CD14-positive monocyte (primary cell): ENCODE data around the gene VNN1. TPM values are rescaled to one million over a fixed set of nuclear protein-coding genes. Genes with fewer than 3 reads are reported as not detected.

Experiments
- DNase-seq, 3 donors: peaks; one replicate each; pipeline ENCODE4 v3.0.0-alpha.2; 2011 to 2022
- H2AFZ ChIP-seq: 2 replicates; pipeline ENCODE4 v1.6.0; 2012; ENCODE audit warnings: mild to moderate bottlenecking, low read depth, low read length, inconsistent platforms; ENCODE audit not compliant: insufficient read depth, poor library complexity, severe bottlenecking
- H3K27ac ChIP-seq, 2 donors: 1 replicate in 1 of 2; 2 replicates in 1 of 2; pipeline ENCODE4 v1.5.1; 2012 to 2013; ENCODE audit warnings: low read length in 2 of 2, control low read depth in 1 of 2, inconsistent platforms in 1 of 2, low read depth in 1 of 2, mild to moderate bottlenecking in 1 of 2
- H3K27me3 ChIP-seq, 2 donors: one replicate each; pipeline versions ENCODE4 v1.6.0 to v1.6.1; 2011 to 2013; ENCODE audit warnings: low read length in 2 of 2; ENCODE audit not compliant: control insufficient read depth in 2 of 2, insufficient read depth in 2 of 2
- H3K36me3 ChIP-seq, 2 donors: replicated peaks in 1 of 2; 1 replicate in 1 of 2; 2 replicates in 1 of 2; pipeline versions ENCODE4 v1.5.1 to v1.6.1; 2012 to 2013; ENCODE audit warnings: low read length in 2 of 2, control low read depth in 1 of 2, inconsistent platforms in 1 of 2, mild to moderate bottlenecking in 1 of 2; ENCODE audit not compliant: insufficient read depth in 2 of 2, control insufficient read depth in 1 of 2
- H3K4me1 ChIP-seq, 2 donors: 1 replicate in 1 of 2; 2 replicates in 1 of 2; pipeline versions ENCODE4 v1.5.1 to v1.6.1; 2012 to 2013; ENCODE audit warnings: low read length in 2 of 2, control low read depth in 1 of 2, inconsistent platforms in 1 of 2, mild to moderate bottlenecking in 1 of 2, moderate library complexity in 1 of 2; ENCODE audit not compliant: insufficient read depth in 2 of 2, control insufficient read depth in 1 of 2
- H3K4me2 ChIP-seq: replicated peaks from 2 replicates; pipeline ENCODE3; 2012; ENCODE audit warnings: low read length, moderate library complexity, mild to moderate bottlenecking; ENCODE audit not compliant: poor library complexity, severe bottlenecking; ENCODE audit errors: extremely low read depth
- H3K4me3 ChIP-seq, 3 experiments: fragments of 200-600 bp in 1 of 3; sonication (generic) in 1 of 3; replicated peaks in 1 of 3; 1 replicate in 2 of 3; 2 replicates in 1 of 3; pipeline ENCODE4 v1.5.1; 2011 to 2013; ENCODE audit warnings: low read length in 3 of 3, mild to moderate bottlenecking in 3 of 3, control low read depth in 2 of 3, low read depth in 2 of 3, inconsistent platforms in 1 of 3, moderate library complexity in 1 of 3
- H3K79me2 ChIP-seq: 2 replicates; pipeline ENCODE4 v1.6.0; 2012; ENCODE audit warnings: mild to moderate bottlenecking, control low read depth, inconsistent platforms, low read length, moderate library complexity; ENCODE audit not compliant: insufficient read depth
- H3K9ac ChIP-seq: 2 replicates; pipeline ENCODE4 v1.6.0; 2017; ENCODE audit warnings: low read length, mild to moderate bottlenecking; ENCODE audit not compliant: insufficient read depth, poor library complexity, severe bottlenecking
- H3K9me3 ChIP-seq, 2 donors: replicated peaks in 1 of 2; 1 replicate in 1 of 2; 2 replicates in 1 of 2; pipeline versions ENCODE4 v1.5.1 to v1.6.1; 2012 to 2013; ENCODE audit warnings: low read length in 2 of 2, control low read depth in 1 of 2; ENCODE audit not compliant: control insufficient read depth in 1 of 2, insufficient read depth in 1 of 2
- H4K20me1 ChIP-seq: 2 replicates; pipeline ENCODE4 v1.6.0; 2012; ENCODE audit warnings: mild to moderate bottlenecking, low read length, control low read depth, moderate library complexity; ENCODE audit not compliant: insufficient read depth
- H3K27ac Mint-ChIP-seq, 7 donors: one replicate each; pipeline ENCODE4 v1.8.0; 2020; ENCODE audit warnings: mild to moderate bottlenecking in 7 of 7, mixed read lengths in 7 of 7, moderate library complexity in 6 of 7, inconsistent platforms in 2 of 7
- H3K27me3 Mint-ChIP-seq, 3 donors: one replicate each; pipeline ENCODE4 v1.8.0; 2021 to 2022; ENCODE audit warnings: low read depth in 3 of 3, mild to moderate bottlenecking in 3 of 3, mixed read lengths in 3 of 3, moderate library complexity in 3 of 3, inconsistent platforms in 1 of 3
- H3K36me3 Mint-ChIP-seq, 2 donors: one replicate each; pipeline ENCODE4 v1.8.0; 2020; ENCODE audit warnings: mixed read lengths in 2 of 2, inconsistent platforms in 1 of 2, mild to moderate bottlenecking in 1 of 2
- H3K4me1 Mint-ChIP-seq: one replicate; pipeline ENCODE4 v1.8.0; 2020; ENCODE audit warnings: mild to moderate bottlenecking, mixed read lengths
- H3K4me3 Mint-ChIP-seq, 2 donors: one replicate each; pipeline ENCODE4 v1.8.0; 2020; ENCODE audit warnings: mild to moderate bottlenecking in 2 of 2, mixed read lengths in 2 of 2, moderate library complexity in 1 of 2
- H3K9me3 Mint-ChIP-seq, 7 donors: one replicate each; pipeline ENCODE4 v1.8.0; 2020 to 2022; ENCODE audit warnings: mixed read lengths in 7 of 7, mild to moderate bottlenecking in 6 of 7, moderate library complexity in 6 of 7, inconsistent platforms in 2 of 7
- CTCF ChIP-seq: fragments of 200-600 bp; IDR thresholded peaks from one replicate; pipeline ENCODE4 v1.8.0; 2022; ENCODE audit warnings: antibody characterized with exemption, mild to moderate bottlenecking
- WGBS: methylation state at CpG from one replicate; pipeline ENCODE4 v1.1.5; 2013; ENCODE audit warnings: missing lambda C conversion rate; ENCODE audit not compliant: insufficient coverage; 5-methylcytosine and 5-hydroxymethylcytosine counted together
- intact Hi-C, 2 donors: fragments of 100-400 bp; cut with micrococcal nuclease; formaldehyde crosslinking; loops; one replicate each; pipeline versions ENCODE4 v1.15.0 to v1.15.1; 2023
- polyA plus RNA-seq, 3 donors: library from polyadenylated mRNA; depleted of rRNA in 1 of 3; unstranded in 2 of 3; stranded (reverse) in 1 of 3; fragments of 300-500 nt in 2 of 3; fragments of >200 nt in 1 of 3; fragmentation: Illumina TruSeq in 2 of 3; gene quantifications; 1 replicate in 2 of 3; 2 replicates in 1 of 3; pipeline ENCODE4 v1.2.3, GENCODE V29; 2012 to 2021

VNN1 gene
- polyA plus RNA-seq, 3 donors: 7.9 to 61.2 (median 47.9) TPM

- Mint-ChIP-seq H3K9me3 (peaks cover 2 to 13% (median 6%) of the 10 kb centered on the region in 7 donors), H3K4me1 (no peaks in the 10 kb centered on the region), H3K36me3 (no peaks in the 10 kb centered on the region), H3K27ac (no peak overlapping the region), H3K27me3 (peaks cover 2 to 8% (median 5%) of the 10 kb centered on the region in 3 donors), H3K4me3 (no peak overlapping the region)
- Histone ChIP-seq H3K79me2 (no peaks in the 10 kb centered on the region), H3K9ac (no peak overlapping the region), H3K27ac (no peak overlapping the region), H4K20me1 (no peaks in the 10 kb centered on the region), H2AFZ (no peak overlapping the region), H3K4me1 (no peaks in the 10 kb centered on the region), H3K36me3 (no peaks in the 10 kb centered on the region), H3K4me2 (no peak overlapping the region), H3K9me3 (no peaks in the 10 kb centered on the region), H3K4me3 (no peak overlapping the region), H3K27me3 (no peaks in the 10 kb centered on the region)
- no peak for TF ChIP-seq CTCF
- 92% methylated on average over 2 of the region's 4 CpGs for WGBS
- intact Hi-C loops: no loop called here
- no peak for DNase-seq
These were observed 79.1 kb downstream of the VNN1 start for GRCh38 chr6:132634796-132635195.

- H3K9me3 ChIP-seq: no peaks in the 10 kb centered on the region
- no peaks in the 10 kb centered on the region for H4K20me1 ChIP-seq
- no peak overlapping the region for H3K4me2 ChIP-seq
- H3K36me3 Mint-ChIP-seq: no peaks in the 10 kb centered on the region
- no peaks in the 10 kb centered on the region for H3K36me3 ChIP-seq
- no peak overlapping the region for H3K27ac ChIP-seq
- H3K27ac Mint-ChIP-seq: no peak overlapping the region
- no peak overlapping the region for H3K9ac ChIP-seq
- TF ChIP-seq CTCF: no peak
- H3K9me3 Mint-ChIP-seq: peaks cover 4 to 15% (median 9%) of the 10 kb centered on the region in 7 donors
- H3K79me2 ChIP-seq: no peaks in the 10 kb centered on the region
- intact Hi-C loops: no loop called here
- H3K27me3 ChIP-seq: no peaks in the 10 kb centered on the region
- no peaks in the 10 kb centered on the region for H3K4me1 ChIP-seq
- DNase-seq: no peak
- WGBS: 100% methylated on average over 1 of the region's 2 CpGs
- no peak overlapping the region for H2AFZ ChIP-seq
- no peak overlapping the region for H3K4me3 Mint-ChIP-seq
- no peak overlapping the region for H3K4me3 ChIP-seq
- H3K4me1 Mint-ChIP-seq: no peaks in the 10 kb centered on the region
- H3K27me3 Mint-ChIP-seq: peaks cover 2 to 11% (median 6%) of the 10 kb centered on the region in 3 donors
These were observed 80.5 kb downstream of the VNN1 start for GRCh38 chr6:132633362-132633761.

Other genes with a start within 250 kb of the VNN1 start
- 10 to 100 TPM; 49.7 to 85.1 (median 81.7) TPM for gene STX7, start 200.9 kb downstream of the VNN1 start, polyA plus RNA-seq
- gene TAAR9, start 175.8 kb downstream of the VNN1 start, polyA plus RNA-seq: not detected
- gene TAAR8, start 161.4 kb downstream of the VNN1 start, polyA plus RNA-seq: not detected
- gene TAAR6, start 143.7 kb downstream of the VNN1 start, polyA plus RNA-seq: not detected
- gene TAAR5, start 124.3 kb downstream of the VNN1 start, polyA plus RNA-seq: not detected
- gene TAAR2, start 89.8 kb downstream of the VNN1 start, polyA plus RNA-seq: not detected
- not detected for gene TAAR1, start 54.9 kb downstream of the VNN1 start, polyA plus RNA-seq
- gene VNN2, start 43.8 kb upstream of the VNN1 start, polyA plus RNA-seq: 100 to 1,000 TPM; 134 to 394 (median 359) TPM
- gene SLC18B1, start 84.6 kb upstream of the VNN1 start, polyA plus RNA-seq: 10 to 100 TPM; 10.3 to 36.6 (median 24.8) TPM
- gene RPS12, start 100.5 kb upstream of the VNN1 start, polyA plus RNA-seq: 1,000 to 10,000 TPM in 1 of 3 donors, 100 to 1,000 TPM in 2; 599 to 3,096 (median 618) TPM